K562 (cell line): Measurements from ENCODE around the gene RAPGEF5. TPM values are rescaled to one million over a fixed set of nuclear protein-coding genes. Genes with fewer than 3 reads are reported as not detected.
A peak's percentile ranks its signal among the peaks of the same experiment; 100 is the strongest.

Experiments
- ARID1B ChIP-seq: fragments of 450-650 bp; IDR thresholded peaks from 2 replicates; pipeline ENCODE4 v1.6.1; 2016; ENCODE audit warnings: antibody characterized with exemption, mild to moderate bottlenecking, inconsistent platforms
- BACH1 ChIP-seq: fragments of 200-800 bp; sonication (Bioruptor generic); IDR thresholded peaks from 2 replicates; pipeline ENCODE4 v1.6.1; 2016; ENCODE audit warnings: missing genetic modification characterization, missing compliant biosample characterization
- CBFA2T2 ChIP-seq: fragments of 450-650 bp; conservative IDR thresholded peaks from 2 replicates; pipeline ENCODE4 v1.6.1; 2017; ENCODE audit warnings: mild to moderate bottlenecking
- DDX20 ChIP-seq: fragments of 450-650 bp; IDR thresholded peaks from 2 replicates; pipeline ENCODE4 v1.6.1; 2016; ENCODE audit warnings: missing genetic modification characterization, low read depth, mild to moderate bottlenecking, missing compliant biosample characterization, moderate library complexity
- DPF2 ChIP-seq: fragments of 450-650 bp; IDR thresholded peaks from 2 replicates; pipeline ENCODE4 v1.6.1; 2016
- EGR1 ChIP-seq: fragments of 450-650 bp; conservative IDR thresholded peaks from 2 replicates; pipeline ENCODE4 v1.6.1; 2017; ENCODE audit warnings: mild to moderate bottlenecking
- FOSL1 ChIP-seq: fragments of 200-800 bp; sonication (Bioruptor generic); conservative IDR thresholded peaks from 2 replicates; pipeline ENCODE4 v1.6.1; 2016; ENCODE audit warnings: missing genetic modification characterization, missing compliant biosample characterization
- HNRNPK ChIP-seq: fragments of 200-400 bp; formaldehyde crosslinking; IDR thresholded peaks from one replicate; pipeline ENCODE4 v1.6.1; 2018; ENCODE audit warnings: mild to moderate bottlenecking, low read depth, low read length; ENCODE audit not compliant: poor library complexity, severe bottlenecking
- KAT8 ChIP-seq: fragments of 450-650 bp; IDR thresholded peaks from 2 replicates; pipeline ENCODE4 v1.6.1; 2016; ENCODE audit warnings: low read depth, mild to moderate bottlenecking
- KHSRP ChIP-seq: fragments of 450-650 bp; IDR thresholded peaks from 2 replicates; pipeline ENCODE4 v1.6.1; 2017
- MAFF ChIP-seq: IDR thresholded peaks from 2 replicates; pipeline ENCODE4 v1.6.1; 2012; ENCODE audit warnings: low read length, improper control_type of control experiment
- MTA2 ChIP-seq: fragments of 450-650 bp; IDR thresholded peaks from 2 replicates; pipeline ENCODE4 v1.6.1; 2016; ENCODE audit warnings: low read depth
- NCOR1 ChIP-seq: fragments of 450-650 bp; IDR thresholded peaks from 2 replicates; pipeline ENCODE4 v1.6.1; 2016; ENCODE audit warnings: mild to moderate bottlenecking, moderate library complexity
- NFE2L1 ChIP-seq: fragments of 450-650 bp; IDR thresholded peaks from 2 replicates; pipeline ENCODE4 v1.6.1; 2016; ENCODE audit warnings: missing genetic modification characterization, low read depth, mild to moderate bottlenecking, missing compliant biosample characterization, moderate library complexity, borderline replicate concordance
- POLR2G ChIP-seq: fragments of 200-400 bp; formaldehyde crosslinking; IDR thresholded peaks from 2 replicates; pipeline ENCODE4 v1.6.1; 2017; ENCODE audit warnings: low read depth, mild to moderate bottlenecking, antibody characterized with exemption, low read length, moderate library complexity
- SMARCB1 ChIP-seq: IDR thresholded peaks from 2 replicates; pipeline ENCODE4 v1.6.1; 2011; ENCODE audit warnings: improper control_type of control experiment, low read depth; ENCODE audit not compliant: insufficient read length
- SOX6 ChIP-seq: fragments of 450-650 bp; IDR thresholded peaks from 2 replicates; pipeline ENCODE4 v1.6.1; 2014; ENCODE audit warnings: mild to moderate bottlenecking
- TAF1 ChIP-seq: IDR thresholded peaks from 2 replicates; pipeline ENCODE4 v1.6.1; 2011; ENCODE audit warnings: mild to moderate bottlenecking, low read length, moderate library complexity; ENCODE audit not compliant: insufficient read depth, control insufficient read depth, severe bottlenecking; ENCODE audit errors: extremely low read depth
- TAL1 ChIP-seq: fragments of 450-650 bp; IDR thresholded peaks from 2 replicates; pipeline ENCODE4 v1.6.1; 2016; ENCODE audit warnings: mild to moderate bottlenecking
- ZNF175 ChIP-seq: fragments of 200-800 bp; sonication (Bioruptor generic); IDR thresholded peaks from 2 replicates; pipeline ENCODE4 v1.6.1; 2016; ENCODE audit warnings: low read depth, mild to moderate bottlenecking, missing genetic modification characterization, missing compliant biosample characterization
- ZNF316 ChIP-seq: fragments of 450-650 bp; IDR thresholded peaks from 2 replicates; pipeline ENCODE4 v1.6.1; 2016
- ZNF586 ChIP-seq: fragments of 450-650 bp; formaldehyde crosslinking; conservative IDR thresholded peaks from 2 replicates; pipeline ENCODE4 v1.4.0; 2020; ENCODE audit warnings: mild to moderate bottlenecking, moderate library complexity
- ZNF696 ChIP-seq: fragments of 250-450 bp; sonication (Bioruptor Pico); conservative IDR thresholded peaks from 2 replicates; pipeline ENCODE4 v1.4.0; 2020; ENCODE audit warnings: mild to moderate bottlenecking, moderate library complexity
- polyA plus RNA-seq, 8 experiments: library from polyadenylated mRNA; depleted of rRNA in 4 of 8; stranded (reverse) in 5 of 8; unstranded in 3 of 8; fragments of >200 nt; fragmentation: Nextera tagmentation in 2 of 8; fragmentation: Illumina TruSeq in 1 of 8; extraction: Ambion mirVana in 2 of 8; extraction: Trizol in 1 of 8; gene quantifications; 2 replicates each; pipeline versions ENCODE4 v1.2.1 to v1.2.3, GENCODE V29; 2011 to 2014; ENCODE audit warnings: inconsistent platforms in 1 of 8, missing spikeins in 1 of 8
- total RNA-seq, 7 experiments: library from RNA; depleted of rRNA in 6 of 7; stranded (reverse); fragments of >200 nt in 6 of 7; fragmentation: Illumina TruSeq in 2 of 7; extraction: Trizol in 2 of 7; gene quantifications; 2 replicates each; pipeline versions ENCODE4 v1.2.1 to v1.2.3, GENCODE V29; 2011 to 2021; ENCODE audit warnings: low replicate concordance in 1 of 7
- TF ChIP-seq, protein P1 (sequence below): sonication (generic); formaldehyde crosslinking; IDR thresholded peaks from 2 replicates; pipeline ENCODE4 v1.9.0; 2022; ENCODE audit warnings: mild to moderate bottlenecking, missing genetic modification reagents
- TF ChIP-seq, protein P2 (sequence below): fragments of 250-450 bp; sonication (Bioruptor Pico); IDR thresholded peaks from 2 replicates; pipeline ENCODE4 v1.4.0; 2020; ENCODE audit warnings: borderline replicate concordance
- TF ChIP-seq, protein P3 (sequence below): sonication (generic); IDR thresholded peaks from 2 replicates; pipeline ENCODE4 v1.6.1; 2016
- TF ChIP-seq, protein P4 (sequence below): fragments of 450-650 bp; IDR thresholded peaks from 2 replicates; pipeline ENCODE4 v1.6.1; 2016

Gene RAPGEF5
- total and polyA plus RNA-seq, 9 of the 15 experiments (the other 6 are each of a cell fraction or from before 2014, with no cell fraction given): 0.39 to 2.0 (median 1.1) TPM

DNA sequence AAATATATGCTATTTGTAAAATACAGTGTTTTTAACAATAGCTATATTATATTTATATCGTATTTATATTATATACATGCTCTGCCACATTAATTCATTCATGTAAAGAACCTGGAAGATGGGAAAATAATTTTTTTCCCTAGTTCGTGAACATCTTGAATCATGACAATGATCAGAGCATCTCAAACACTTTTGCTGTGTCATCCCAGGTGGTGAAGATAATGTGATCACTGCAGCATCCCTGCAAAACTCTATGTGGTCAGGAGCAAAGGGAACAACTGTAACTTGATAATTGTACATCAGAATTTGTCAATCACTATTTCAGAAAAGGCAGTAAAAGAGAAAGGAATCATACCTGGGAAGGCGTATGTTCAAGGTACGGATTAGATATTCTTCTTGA, 39.3 kb downstream of the RAPGEF5 start (continued):
- TF ChIP-seq ZNF316 (peak; percentile 82), EGR1 (no peak), ZNF696 (no peak), TAL1 (peak; percentile 41), SMARCB1 (no peak), FOSL1 (tag) (no peak), TAF1 (no peak), ZNF586 (no peak), BACH1 (tag) (peak; percentile 71; the same call in 1 of the 2 replicates), ZNF175 (CRISPR knock-in tag) (no peak), CBFA2T2 (peak; percentile 54), POLR2G (no peak), SOX6 (peak; percentile 61), KAT8 (no peak), KHSRP (no peak), MTA2 (no peak), ARID1B (peak; percentile 82), NCOR1 (peak; percentile 44; the same call in 1 of the 2 replicates), NFE2L1 (tag) (peak; percentile 82), DPF2 (peak; percentile 68; the same call in 1 of the 2 replicates), MAFF (peak; percentile 93), DDX20 (tag) (no peak), HNRNPK (no peak)
- TF ChIP-seq, protein P1, sequence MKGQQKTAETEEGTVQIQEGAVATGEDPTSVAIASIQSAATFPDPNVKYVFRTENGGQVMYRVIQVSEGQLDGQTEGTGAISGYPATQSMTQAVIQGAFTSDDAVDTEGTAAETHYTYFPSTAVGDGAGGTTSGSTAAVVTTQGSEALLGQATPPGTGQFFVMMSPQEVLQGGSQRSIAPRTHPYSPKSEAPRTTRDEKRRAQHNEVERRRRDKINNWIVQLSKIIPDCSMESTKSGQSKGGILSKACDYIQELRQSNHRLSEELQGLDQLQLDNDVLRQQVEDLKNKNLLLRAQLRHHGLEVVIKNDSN (CRISPR knock-in tag): no peak
- TF ChIP-seq, protein P2, sequence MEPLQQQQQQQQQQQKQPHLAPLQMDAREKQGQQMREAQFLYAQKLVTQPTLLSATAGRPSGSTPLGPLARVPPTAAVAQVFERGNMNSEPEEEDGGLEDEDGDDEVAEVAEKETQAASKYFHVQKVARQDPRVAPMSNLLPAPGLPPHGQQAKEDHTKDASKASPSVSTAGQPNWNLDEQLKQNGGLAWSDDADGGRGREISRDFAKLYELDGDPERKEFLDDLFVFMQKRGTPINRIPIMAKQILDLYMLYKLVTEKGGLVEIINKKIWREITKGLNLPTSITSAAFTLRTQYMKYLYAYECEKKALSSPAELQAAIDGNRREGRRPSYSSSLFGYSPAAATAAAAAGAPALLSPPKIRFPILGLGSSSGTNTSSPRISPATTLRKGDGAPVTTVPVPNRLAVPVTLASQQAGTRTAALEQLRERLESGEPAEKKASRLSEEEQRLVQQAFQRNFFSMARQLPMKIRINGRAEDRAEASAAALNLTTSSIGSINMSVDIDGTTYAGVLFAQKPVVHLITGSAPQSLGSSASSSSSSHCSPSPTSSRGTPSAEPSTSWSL: no peak
- TF ChIP-seq, protein P3, sequence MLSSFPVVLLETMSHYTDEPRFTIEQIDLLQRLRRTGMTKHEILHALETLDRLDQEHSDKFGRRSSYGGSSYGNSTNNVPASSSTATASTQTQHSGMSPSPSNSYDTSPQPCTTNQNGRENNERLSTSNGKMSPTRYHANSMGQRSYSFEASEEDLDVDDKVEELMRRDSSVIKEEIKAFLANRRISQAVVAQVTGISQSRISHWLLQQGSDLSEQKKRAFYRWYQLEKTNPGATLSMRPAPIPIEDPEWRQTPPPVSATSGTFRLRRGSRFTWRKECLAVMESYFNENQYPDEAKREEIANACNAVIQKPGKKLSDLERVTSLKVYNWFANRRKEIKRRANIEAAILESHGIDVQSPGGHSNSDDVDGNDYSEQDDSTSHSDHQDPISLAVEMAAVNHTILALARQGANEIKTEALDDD: no peak
- TF ChIP-seq, protein P4, sequence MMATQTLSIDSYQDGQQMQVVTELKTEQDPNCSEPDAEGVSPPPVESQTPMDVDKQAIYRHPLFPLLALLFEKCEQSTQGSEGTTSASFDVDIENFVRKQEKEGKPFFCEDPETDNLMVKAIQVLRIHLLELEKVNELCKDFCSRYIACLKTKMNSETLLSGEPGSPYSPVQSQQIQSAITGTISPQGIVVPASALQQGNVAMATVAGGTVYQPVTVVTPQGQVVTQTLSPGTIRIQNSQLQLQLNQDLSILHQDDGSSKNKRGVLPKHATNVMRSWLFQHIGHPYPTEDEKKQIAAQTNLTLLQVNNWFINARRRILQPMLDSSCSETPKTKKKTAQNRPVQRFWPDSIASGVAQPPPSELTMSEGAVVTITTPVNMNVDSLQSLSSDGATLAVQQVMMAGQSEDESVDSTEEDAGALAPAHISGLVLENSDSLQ: no peak
